Stimulated activated CD4-positive, alpha-beta T cell treated with anti-CD3 and anti-CD28 coated beads, Interleukin-1b, Interleukin-23, amount 100 ng/mL, for 4 hours (primary cell): ENCODE data around the gene CAPZB.
"Not testable (repeated sequence)": the region's sequence is repeated elsewhere in the genome, so short reads cannot be mapped to it uniquely, and the experiment has no call there.

ENCODE experiments used
- DNase-seq, 2 donors: peaks; one replicate each; pipeline ENCODE4 v3.0.0-alpha.2; 2020; ENCODE audit warnings: low read depth in 2 of 2

CAPZB gene

DNA sequence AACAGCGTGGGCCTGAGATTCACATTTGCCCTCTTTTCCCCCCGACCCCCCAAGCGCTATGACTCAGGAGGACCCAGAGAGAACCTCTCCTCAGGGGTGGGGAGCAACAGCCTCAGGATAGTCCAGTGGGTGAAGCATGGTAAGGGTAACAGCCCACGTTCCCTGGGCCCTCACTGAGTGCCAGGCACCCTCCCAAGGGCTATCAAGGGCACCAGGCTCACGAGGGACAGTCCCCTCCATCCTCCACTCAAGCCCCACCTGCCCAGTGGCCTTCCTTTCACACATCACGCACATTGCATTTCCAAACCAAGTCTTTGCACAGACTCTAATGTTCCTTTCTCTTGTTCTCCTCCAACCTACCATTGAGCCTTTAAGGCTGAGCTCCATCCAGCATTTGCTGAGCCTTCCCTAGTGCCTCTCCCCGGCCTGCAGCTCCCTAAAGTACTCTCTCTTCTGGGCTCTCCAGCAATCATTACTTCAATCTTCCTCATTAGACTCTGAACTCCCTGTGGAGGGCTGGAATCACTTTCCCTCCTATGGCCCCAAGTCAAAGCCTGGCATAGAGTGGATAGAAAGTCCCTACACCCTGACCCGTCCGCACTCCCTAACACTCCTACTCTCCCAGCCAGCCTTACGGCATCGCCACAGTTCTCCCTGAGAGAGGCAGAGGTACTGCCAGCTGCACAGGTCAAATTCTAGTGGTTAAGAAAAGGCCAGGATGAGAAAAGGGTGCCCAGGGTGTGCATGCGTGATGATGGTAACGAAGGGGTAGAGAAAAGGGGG lies 174.4 kb downstream of the CAPZB start:
- DNase-seq = no peak

DNA sequence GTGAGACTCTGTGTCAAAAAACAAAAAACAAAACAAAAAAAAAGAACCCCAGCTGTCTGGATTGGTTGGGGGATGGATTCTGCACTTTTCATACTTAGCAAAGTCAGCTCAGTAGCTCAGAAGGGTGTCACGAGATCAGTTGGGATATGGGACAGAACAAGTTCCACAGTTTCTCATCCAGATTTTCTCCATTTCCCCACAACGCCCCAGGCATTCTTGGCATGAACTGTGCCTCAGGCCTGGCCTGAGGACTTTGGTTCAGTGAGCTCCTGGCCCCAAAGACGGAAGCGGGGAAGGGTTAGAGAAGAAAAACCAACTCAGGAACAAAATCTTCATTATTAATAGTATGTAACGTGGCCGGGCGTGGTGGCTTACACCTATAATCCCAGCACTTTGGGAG lies 175.3 kb downstream of the CAPZB start:
- DNase-seq = no peak

DNA sequence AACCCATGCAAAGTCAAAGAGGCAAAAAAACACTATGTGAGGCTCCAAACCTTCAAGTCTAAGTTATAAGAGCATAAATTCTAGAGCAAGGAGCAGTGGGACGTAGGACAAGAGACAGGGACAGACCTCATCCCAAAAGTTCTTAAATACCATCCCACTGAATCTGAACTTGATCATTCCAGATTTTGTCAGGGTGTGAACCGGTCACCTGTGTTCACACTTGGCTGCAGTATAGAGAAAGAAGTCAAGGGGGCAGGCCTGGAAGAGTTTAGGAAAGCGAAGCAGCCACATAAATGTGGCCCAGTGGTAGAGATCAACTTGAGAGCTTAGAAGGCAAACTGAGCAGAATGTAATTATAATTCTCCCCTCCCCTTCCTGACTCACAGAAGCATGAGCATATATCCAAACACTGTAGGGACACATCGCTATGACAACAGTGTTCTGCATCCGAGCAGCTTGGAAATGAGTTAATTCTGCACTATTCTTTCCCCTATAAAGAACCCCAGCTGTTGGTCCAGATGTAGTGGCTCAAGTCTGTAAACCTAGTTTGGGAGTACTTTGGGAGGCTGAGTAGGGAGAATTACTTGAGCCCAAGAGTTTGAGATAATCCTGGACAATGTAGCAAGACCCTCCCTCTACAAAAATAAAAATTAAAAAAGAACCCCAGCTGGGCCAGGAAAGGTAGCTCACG lies 176.1 kb downstream of the CAPZB start:
- no peak for DNase-seq

DNA sequence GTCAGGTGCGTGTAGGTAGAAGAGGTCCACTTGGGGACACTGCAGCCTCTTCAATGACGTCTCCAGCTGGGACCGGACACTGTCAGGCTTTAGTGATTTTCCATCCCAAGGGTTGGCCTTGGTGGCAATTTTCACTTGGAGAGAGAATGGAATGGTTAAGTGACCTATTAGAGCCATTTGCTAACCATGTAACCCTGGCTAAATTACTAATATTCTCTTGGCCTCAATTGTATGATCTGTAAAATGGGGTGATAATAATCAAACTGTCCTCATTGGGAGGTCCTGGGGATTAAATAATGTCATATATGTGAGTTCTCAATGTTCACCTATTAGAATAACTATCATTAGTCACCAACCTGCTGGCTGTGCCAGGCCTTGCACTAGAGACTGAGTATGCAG lies 176.8 kb downstream of the CAPZB start:
- no peak for DNase-seq

DNA sequence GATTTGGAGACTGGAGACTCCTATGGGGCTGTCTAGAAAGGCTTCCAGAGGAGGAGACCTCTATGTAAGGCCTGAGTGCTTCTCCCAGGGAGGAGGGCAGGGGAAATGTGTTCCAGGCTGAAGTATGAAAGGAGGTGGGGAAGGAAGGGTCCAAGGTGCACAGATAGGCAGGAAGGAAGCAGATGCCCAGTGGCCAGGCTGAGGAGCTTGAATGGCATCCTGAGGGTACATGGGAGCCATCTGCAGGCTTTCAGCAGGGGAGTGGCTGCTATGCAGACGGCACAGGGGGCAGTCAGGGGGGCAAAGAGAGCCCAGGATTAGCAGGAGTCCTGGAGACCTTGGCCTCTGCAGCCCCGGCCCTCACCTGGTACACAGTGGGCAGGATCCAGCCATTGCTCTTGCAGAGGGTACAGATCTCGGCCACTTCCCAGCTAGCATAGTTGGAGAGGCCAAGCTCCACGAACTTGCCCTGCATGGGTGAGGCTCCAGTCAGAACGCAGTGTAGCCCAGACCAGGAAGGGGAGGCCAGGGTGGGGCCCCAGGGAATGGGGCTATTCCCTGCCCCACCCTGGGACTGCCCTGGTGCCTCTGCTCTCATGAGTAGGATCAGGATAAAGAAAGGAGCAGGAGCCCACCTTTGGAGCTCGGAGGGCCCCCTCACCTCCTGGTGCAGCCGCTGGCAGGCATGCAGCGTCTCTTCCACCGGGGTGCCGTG lies 177.4 kb downstream of the CAPZB start:
- DNase-seq = no peak

DNA sequence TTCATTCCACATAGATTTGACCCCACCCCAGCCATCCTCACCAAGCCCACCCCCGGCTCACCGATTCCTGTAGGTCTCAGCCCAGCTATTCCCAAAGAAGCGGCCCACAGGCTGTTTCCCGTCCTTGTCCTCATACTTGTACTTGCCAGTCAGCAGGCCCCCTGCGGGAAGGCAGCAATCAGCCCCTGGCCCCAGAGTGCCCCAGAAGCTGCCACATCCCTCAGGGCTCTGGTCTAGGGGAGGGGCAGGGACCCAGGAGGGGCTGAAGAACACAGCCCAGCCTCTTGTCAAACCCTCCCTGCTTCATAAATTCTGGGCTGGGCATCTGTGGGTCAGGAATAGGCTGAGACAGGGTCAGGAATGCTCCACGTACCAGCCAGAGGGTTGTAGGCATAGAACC lies 178.4 kb downstream of the CAPZB start:
- DNase-seq = no peak

DNA sequence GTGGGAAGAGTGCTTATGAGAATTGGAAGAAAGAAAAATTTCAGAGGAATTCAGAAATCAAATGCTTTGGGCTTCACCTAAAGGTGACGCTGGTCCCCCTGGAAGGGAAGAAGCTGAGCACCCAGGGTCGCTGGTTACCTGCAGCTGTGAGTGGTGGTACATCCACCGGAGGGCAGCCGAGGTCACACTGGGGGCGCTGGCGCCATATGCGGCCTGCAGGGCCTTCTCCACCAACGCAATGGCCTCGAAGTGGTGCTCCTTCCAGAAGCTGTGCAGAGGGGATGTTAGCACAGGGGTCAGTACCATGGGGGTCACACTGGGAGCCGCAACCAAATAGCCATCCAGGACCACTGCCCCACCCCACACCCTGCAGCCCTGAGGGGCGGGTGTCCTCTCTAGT lies 179.5 kb downstream of the CAPZB start:
- DNase-seq = no peak

DNA sequence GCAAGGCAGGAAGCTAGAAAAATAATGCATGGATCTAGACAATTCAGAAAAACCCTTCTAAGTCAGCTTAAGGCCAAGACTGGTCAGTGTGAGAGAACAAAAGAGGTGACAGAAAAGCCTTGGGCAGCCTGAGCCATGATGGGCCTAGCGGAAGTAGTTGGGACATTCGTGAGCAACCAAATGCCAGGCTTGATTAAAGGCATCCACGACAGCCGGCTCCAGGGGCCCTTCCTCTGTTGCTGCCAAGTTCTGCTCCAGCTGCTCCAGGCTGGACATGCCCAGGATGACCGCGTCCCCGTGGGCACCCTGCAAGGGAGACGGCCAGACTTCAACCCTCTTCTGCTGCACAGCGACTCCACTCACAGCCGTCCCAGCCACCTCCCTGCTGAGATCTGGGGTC lies 181.3 kb downstream of the CAPZB start:
- not testable (repeated sequence) for DNase-seq

DNA sequence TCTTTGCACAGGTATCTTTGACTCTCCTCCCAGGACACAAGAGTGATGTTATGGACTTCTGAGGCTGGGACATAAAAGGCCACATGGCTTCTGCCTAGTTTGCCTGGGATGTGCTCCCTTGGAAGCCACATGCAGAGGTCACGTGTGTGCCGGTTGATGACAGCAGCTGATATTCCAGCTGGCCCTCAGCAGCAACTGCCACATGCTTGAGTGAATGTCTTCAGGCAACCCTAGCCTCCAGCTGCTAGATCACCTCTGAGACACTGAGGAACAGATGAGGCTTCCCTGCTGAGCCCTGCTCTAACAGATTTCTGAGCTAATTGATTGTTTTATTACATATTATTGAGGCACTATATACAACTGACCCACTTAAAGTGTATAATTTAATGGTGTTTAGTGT lies 185.1 kb downstream of the CAPZB start:
- DNase-seq = no peak

DNA sequence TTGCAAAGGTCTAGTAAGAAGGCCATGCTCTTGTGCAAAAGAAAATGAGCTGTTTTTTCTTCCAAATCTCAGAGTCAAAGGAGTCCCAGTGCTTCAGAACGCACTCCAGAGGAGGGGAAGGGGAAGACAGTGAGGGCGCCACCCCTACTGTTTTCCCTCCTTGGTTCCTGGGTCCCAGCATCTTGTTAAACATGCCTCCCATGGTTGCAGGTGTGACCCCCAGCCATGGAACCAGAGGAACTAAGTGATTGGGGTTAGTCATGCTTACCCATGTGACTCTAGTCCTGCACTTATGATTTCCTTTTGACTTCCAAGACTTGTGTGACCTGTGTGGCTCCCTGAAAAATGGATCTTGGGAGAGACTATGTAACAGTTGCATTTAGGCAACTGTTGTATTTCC lies 190.7 kb downstream of the CAPZB start:
- no peak for DNase-seq

DNA sequence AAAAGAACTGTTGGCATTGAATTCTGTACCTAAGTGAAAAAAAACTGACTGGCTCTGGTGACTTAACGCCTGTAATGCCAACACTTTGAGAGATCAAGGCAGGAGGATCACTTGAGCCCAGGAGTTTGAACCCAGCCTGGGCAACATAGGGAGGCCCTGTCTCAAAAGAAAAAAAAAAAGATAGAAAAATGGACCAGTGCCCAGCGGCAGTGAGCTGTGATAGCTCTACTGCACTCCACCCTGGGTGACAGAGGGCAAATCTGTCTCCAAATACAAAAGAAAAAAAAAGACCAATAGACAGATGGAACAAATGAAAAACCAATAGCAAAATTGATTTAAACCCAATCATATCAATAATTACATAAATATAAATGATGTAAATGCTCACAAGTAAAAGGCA lies 196.1 kb downstream of the CAPZB start:
- no peak for DNase-seq
